GM19397 (cell line): ENCODE data around the gene HSPE1.
"Not testable (repeated sequence)": the region's sequence is repeated elsewhere in the genome, so short reads cannot be mapped to it uniquely, and the experiment has no call there.

Source experiments
- ATAC-seq: cut with Tn5 transposase; IDR thresholded peaks from one replicate; pipeline ENCODE4 v1.9.1; 2021; ENCODE audit warnings: mild to moderate bottlenecking, moderate library complexity; ENCODE audit not compliant: unreplicated experiment

The HSPE1 gene

GRCh38 chr2:197499594-197500502, at the start of gene HSPE1, which contains the start of gene HSPD1:
TSS of gene HSPE1 (plus strand) at chr2:197500379. CDS start at chr2:197500437, 58 bp downstream.
TSS of gene HSPD1 (minus strand) at chr2:197499840. CDS start at chr2:197498848, 992 bp downstream.
- peak; percentile 84 for ATAC-seq

GRCh38 chr2:197450465-197450864, 49.7 kb upstream of the HSPE1 start:
- no peak for ATAC-seq

GRCh38 chr2:197450935-197451358, 49.2 kb upstream of the HSPE1 start:
- ATAC-seq, result not testable (repeated sequence)

- no peak for ATAC-seq
Observed at GRCh38 chr2:197452754-197453122, 47.4 kb upstream of the HSPE1 start.

- ATAC-seq, result peak; percentile 94
Observed at GRCh38 chr2:197453123-197453913, 46.9 kb upstream of the HSPE1 start, which contains the start of gene COQ10B. TSS of gene COQ10B (plus strand) at chr2:197453552. CDS start at chr2:197453561, 9 bp downstream.

- ATAC-seq, result peak; percentile 24
Observed at GRCh38 chr2:197453914-197454398, 46.2 kb upstream of the HSPE1 start.

- no peak for ATAC-seq
Observed at GRCh38 chr2:197454923-197455322, 45.3 kb upstream of the HSPE1 start.

- no peak for ATAC-seq
Observed at GRCh38 chr2:197455428-197455827, 44.8 kb upstream of the HSPE1 start.

- no peak for ATAC-seq
Observed at GRCh38 chr2:197460649-197461048, 39.5 kb upstream of the HSPE1 start.

- ATAC-seq, result no peak
Observed at GRCh38 chr2:197461057-197461456, 39.1 kb upstream of the HSPE1 start.

GRCh38 chr2:197464175-197464574, 36.0 kb upstream of the HSPE1 start:
- ATAC-seq, result no peak

- ATAC-seq, result no peak
Observed at GRCh38 chr2:197472166-197472565, 28.0 kb upstream of the HSPE1 start.

GRCh38 chr2:197477797-197478196, 22.4 kb upstream of the HSPE1 start:
- no peak for ATAC-seq

- ATAC-seq, result no peak
Observed at GRCh38 chr2:197480165-197481036, 19.8 kb upstream of the HSPE1 start.

GRCh38 chr2:197484248-197484647, 15.9 kb upstream of the HSPE1 start:
- ATAC-seq, result not testable (repeated sequence)

GRCh38 chr2:197486175-197486574, 14.0 kb upstream of the HSPE1 start:
- no peak for ATAC-seq

GRCh38 chr2:197487385-197487784, 12.8 kb upstream of the HSPE1 start:
- no peak for ATAC-seq

- no peak for ATAC-seq
Observed at GRCh38 chr2:197495433-197496134, 4.6 kb upstream of the HSPE1 start.

GRCh38 chr2:197496695-197497094, 3.5 kb upstream of the HSPE1 start:
- ATAC-seq, result no peak

GRCh38 chr2:197497326-197497725, 2.9 kb upstream of the HSPE1 start:
- no peak for ATAC-seq
